WERI-Rb-1 (cell line): ENCODE measurements around the gene EHD4.

Source experiments
- DNase-seq: peaks from one replicate; pipeline ENCODE4 v3.0.0-alpha.2; 2020
- H3K27ac ChIP-seq: fragments of 250-450 bp; sonication (Bioruptor Pico); 2 replicates; pipeline ENCODE4 v1.5.1; 2020; ENCODE audit warnings: mild to moderate bottlenecking, moderate library complexity
- H3K27me3 ChIP-seq: fragments of 250-450 bp; sonication (Bioruptor Pico); 2 replicates; pipeline ENCODE4 v1.5.1; 2021; ENCODE audit warnings: mild to moderate bottlenecking, low read depth, moderate library complexity; ENCODE audit not compliant: insufficient read depth, severe bottlenecking
- H3K36me3 ChIP-seq: fragments of 250-450 bp; sonication (Bioruptor Pico); 2 replicates; pipeline ENCODE4 v1.5.1; 2020; ENCODE audit warnings: mild to moderate bottlenecking, moderate library complexity
- H3K4me3 ChIP-seq: 2 replicates; pipeline ENCODE4 v1.5.1; 2011; ENCODE audit warnings: low read depth, mild to moderate bottlenecking, control low read depth, low read length
- H3K9me3 ChIP-seq: fragments of 250-450 bp; sonication (Bioruptor Pico); 2 replicates; pipeline ENCODE4 v1.5.1; 2021; ENCODE audit warnings: mild to moderate bottlenecking, moderate library complexity; ENCODE audit not compliant: severe bottlenecking
- TF ChIP-seq, protein P1 (sequence below): IDR thresholded peaks from 2 replicates; pipeline ENCODE4 v1.5.1; 2011; ENCODE audit warnings: low read depth, mild to moderate bottlenecking, control low read depth, inconsistent platforms, low read length

EHD4 gene

DNA sequence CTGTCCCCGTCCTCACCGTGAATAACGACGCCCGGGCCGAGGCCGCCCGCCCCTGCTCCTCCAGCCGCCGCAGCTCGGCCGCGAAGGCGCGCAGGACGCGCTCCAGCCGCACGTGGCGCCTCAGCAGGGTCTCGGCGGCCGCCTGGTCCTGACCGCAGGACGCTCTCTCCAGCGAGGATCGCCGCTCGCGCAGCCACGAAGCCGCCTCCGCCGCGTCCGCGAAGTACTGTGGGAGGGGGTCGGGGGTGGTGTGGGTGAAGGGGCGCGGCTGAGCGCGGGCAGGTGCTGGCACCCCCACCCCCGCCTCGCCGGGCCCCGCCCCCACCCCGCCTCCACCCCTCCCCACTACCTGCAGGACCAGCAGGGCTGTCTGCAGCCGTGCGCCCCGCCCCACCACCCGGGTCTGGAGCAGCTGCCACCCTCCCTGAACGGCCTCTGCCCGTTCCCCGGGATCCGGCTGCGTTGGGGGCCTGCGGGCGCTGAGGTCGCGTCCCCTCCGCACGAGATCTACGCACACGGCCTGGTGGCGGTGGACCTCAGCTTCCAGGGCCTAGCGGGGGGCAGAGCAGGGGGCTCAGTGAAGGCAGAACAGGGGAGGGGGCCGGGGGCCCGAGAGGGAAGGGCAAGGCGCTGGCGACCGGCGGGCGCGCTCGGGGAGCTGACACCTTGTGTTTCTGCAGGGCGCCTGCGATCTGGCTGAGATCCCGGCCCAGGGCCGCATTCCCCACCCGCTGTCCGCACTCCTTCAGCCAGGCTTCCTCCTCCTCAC, 90.3 kb downstream of the EHD4 start:
- H3K27ac ChIP-seq, result no peak overlapping the region
- no peaks in the 10 kb centered on the region for H3K9me3 ChIP-seq
- H3K4me3 ChIP-seq, result no peak overlapping the region
- TF ChIP-seq, protein P1, sequence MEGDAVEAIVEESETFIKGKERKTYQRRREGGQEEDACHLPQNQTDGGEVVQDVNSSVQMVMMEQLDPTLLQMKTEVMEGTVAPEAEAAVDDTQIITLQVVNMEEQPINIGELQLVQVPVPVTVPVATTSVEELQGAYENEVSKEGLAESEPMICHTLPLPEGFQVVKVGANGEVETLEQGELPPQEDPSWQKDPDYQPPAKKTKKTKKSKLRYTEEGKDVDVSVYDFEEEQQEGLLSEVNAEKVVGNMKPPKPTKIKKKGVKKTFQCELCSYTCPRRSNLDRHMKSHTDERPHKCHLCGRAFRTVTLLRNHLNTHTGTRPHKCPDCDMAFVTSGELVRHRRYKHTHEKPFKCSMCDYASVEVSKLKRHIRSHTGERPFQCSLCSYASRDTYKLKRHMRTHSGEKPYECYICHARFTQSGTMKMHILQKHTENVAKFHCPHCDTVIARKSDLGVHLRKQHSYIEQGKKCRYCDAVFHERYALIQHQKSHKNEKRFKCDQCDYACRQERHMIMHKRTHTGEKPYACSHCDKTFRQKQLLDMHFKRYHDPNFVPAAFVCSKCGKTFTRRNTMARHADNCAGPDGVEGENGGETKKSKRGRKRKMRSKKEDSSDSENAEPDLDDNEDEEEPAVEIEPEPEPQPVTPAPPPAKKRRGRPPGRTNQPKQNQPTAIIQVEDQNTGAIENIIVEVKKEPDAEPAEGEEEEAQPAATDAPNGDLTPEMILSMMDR, result no peak
- no peak for DNase-seq
- no peaks in the 10 kb centered on the region for H3K27me3 ChIP-seq
- no peaks in the 10 kb centered on the region for H3K36me3 ChIP-seq

DNA sequence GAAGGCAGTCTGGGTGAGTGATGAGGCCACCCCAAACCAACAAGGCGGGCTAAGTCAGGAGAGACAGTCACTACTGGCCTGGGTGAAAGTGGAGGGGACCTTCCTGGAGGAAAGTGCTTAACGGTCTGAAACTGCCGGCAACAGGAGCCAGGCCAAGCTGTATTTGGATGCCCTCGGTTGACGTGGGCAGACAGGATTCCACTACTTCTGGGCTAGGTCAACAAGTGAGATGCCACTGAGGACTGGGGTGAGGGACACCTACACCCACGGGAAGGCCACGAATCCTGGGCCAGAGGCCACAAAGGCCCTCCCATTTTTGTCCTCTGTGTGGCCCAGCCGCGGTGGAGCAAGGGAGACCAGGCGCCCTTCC, 90.8 kb downstream of the EHD4 start:
- H3K36me3 ChIP-seq, result no peaks in the 10 kb centered on the region
- no peaks in the 10 kb centered on the region for H3K9me3 ChIP-seq
- no peak overlapping the region for H3K27ac ChIP-seq
- no peaks in the 10 kb centered on the region for H3K27me3 ChIP-seq
- no peak for DNase-seq
- TF ChIP-seq, protein P1, result no peak
- no peak overlapping the region for H3K4me3 ChIP-seq

DNA sequence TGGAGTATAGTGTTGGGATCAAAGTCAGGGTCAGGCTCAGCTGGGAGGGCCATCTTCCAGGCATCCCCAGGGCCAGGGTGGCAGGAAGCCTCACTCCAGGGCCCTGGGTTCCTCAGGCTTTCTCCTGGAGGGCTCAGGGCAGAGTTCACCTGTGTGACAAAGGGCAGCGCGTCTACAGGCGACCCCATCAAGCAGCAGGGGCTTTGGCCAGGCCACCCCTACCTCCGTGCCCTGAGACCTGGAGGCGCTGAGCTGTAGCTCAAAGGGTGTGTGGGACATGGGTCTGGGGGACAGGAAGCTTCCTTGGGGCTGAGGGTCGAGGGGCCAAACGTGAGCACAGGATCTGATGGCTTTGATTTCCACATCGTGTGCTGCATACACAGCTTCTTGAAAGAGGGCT, 91.3 kb downstream of the EHD4 start:
- TF ChIP-seq, protein P1, result no peak
- Histone ChIP-seq H3K27me3 (no peaks in the 10 kb centered on the region), H3K4me3 (no peak overlapping the region), H3K9me3 (no peaks in the 10 kb centered on the region), H3K36me3 (no peaks in the 10 kb centered on the region), H3K27ac (no peak overlapping the region)
- DNase-seq, result no peak

DNA sequence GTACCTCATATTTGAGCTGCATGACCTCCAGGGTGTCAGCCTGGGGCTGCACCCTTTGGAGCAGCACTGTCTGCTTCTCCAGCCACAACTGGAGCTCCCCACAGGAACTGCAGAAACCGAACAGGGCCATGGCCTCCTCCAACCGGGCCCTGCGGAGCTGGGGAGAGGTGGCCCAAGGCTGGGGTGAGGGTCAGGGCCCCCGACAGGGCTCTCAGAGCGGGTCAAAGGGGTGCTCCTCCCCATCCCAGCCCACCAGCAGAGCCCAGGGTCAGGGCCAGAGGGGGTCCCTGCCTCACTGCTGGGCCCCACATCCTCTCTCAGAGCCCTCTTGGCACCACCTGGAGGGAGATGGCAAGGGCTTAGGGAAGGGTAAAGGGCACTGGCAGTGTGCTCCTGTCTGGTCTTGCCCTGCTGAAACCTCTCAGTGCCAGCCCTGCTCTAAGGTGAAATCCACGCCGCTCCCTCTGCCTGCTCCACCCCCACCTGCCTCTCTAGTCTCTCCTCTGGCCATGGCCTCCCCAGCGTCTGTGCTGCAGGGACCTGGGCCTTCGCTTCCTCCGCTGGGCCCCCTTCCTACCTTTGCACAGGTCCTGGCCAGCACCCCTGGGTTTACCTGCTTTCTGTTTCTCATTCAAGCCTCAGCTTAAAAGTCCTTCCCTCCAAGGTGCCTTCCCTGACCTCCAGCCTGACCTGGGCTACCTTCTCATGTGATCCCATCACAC, 92.0 kb downstream of the EHD4 start:
- Histone ChIP-seq H3K9me3 (no peaks in the 10 kb centered on the region), H3K4me3 (no peak overlapping the region), H3K27ac (no peak overlapping the region), H3K27me3 (no peaks in the 10 kb centered on the region), H3K36me3 (no peaks in the 10 kb centered on the region)
- TF ChIP-seq, protein P1, result no peak
- DNase-seq, result no peak

DNA sequence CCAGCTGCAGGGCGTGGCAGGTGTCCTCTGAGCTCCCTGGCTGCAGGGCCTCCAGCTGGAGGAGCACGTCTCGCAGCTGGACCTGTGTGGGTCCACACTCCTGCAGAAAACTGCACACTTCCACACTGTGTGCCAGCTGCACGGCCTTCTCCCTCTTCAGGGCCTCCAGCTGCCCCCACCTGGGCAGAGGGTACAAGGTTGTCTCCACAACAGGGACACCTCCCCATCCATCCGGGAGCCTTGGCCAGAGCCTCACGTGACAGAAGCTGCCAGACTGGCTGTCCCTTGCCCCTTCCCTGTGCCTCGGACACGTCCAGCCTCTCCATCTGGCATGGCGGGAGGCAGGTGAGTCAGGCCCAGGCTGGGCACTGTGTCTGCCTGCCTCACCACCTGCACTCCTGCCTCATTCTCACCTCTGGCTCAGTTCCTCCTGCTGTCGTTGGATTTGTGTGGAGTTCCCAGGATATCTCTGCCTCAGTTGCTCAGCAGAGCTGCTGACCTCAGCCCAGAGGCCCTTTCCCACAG, 93.0 kb downstream of the EHD4 start:
- no peak overlapping the region for H3K4me3 ChIP-seq
- TF ChIP-seq, protein P1, result no peak
- DNase-seq, result no peak
- no peaks in the 10 kb centered on the region for H3K36me3 ChIP-seq
- H3K27me3 ChIP-seq, result no peaks in the 10 kb centered on the region
- H3K27ac ChIP-seq, result no peak overlapping the region
- no peaks in the 10 kb centered on the region for H3K9me3 ChIP-seq
